Fibroblast of lung (primary cell): ENCODE measurements around the gene ZDHHC14.

Experiments
- EZH2 ChIP-seq: IDR thresholded peaks from 2 replicates; pipeline ENCODE4 v1.5.1; 2012; ENCODE audit warnings: low read length, control low read depth, mild to moderate bottlenecking; ENCODE audit errors: missing control alignments
- TF ChIP-seq, protein P1 (sequence below), 2 donors: IDR thresholded peaks in 1 of 2; conservative IDR thresholded peaks in 1 of 2; 1 replicate in 1 of 2; 2 replicates in 1 of 2; pipeline ENCODE4 v1.5.1; 2011 to 2012; ENCODE audit warnings: low read length in 2 of 2, control low read depth in 1 of 2, inconsistent platforms in 1 of 2, low read depth in 1 of 2, mild to moderate bottlenecking in 1 of 2

DNA sequence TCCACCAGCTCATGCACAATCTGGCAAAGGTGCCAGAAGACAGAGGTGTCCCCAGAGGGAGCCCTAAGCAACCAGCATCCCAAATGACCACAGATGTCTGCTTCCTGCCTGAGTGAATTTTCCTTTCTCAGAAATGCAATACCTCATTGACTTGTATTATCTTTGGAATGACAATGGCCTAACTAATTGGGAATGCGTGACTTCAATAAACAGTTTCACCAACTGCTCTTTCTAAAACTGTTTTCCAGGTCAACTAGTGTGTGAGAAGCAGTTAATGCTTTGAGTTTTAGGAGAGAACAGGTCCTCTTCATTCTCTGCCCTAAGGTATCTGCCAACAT, 333.1 kb downstream of the ZDHHC14 start:
- TF ChIP-seq, protein P1, sequence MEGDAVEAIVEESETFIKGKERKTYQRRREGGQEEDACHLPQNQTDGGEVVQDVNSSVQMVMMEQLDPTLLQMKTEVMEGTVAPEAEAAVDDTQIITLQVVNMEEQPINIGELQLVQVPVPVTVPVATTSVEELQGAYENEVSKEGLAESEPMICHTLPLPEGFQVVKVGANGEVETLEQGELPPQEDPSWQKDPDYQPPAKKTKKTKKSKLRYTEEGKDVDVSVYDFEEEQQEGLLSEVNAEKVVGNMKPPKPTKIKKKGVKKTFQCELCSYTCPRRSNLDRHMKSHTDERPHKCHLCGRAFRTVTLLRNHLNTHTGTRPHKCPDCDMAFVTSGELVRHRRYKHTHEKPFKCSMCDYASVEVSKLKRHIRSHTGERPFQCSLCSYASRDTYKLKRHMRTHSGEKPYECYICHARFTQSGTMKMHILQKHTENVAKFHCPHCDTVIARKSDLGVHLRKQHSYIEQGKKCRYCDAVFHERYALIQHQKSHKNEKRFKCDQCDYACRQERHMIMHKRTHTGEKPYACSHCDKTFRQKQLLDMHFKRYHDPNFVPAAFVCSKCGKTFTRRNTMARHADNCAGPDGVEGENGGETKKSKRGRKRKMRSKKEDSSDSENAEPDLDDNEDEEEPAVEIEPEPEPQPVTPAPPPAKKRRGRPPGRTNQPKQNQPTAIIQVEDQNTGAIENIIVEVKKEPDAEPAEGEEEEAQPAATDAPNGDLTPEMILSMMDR (conservative IDR thresholded peaks at IDR 0.05 in 1 of 2, IDR thresholded peaks at IDR 0.05 in 1 of 2; ENCODE audit: low read depth in 1 of 2, low read length in 2 of 2): no peak
- TF ChIP-seq EZH2: no peak
